GM12801 (cell line): ENCODE measurements around the gene ECM1.

Source experiments
- CTCF ChIP-seq: IDR thresholded peaks from one replicate; pipeline ENCODE4 v1.5.1; 2011; ENCODE audit warnings: control low read depth; ENCODE audit not compliant: insufficient read length; ENCODE audit errors: extremely low read depth

ECM1 gene

DNA sequence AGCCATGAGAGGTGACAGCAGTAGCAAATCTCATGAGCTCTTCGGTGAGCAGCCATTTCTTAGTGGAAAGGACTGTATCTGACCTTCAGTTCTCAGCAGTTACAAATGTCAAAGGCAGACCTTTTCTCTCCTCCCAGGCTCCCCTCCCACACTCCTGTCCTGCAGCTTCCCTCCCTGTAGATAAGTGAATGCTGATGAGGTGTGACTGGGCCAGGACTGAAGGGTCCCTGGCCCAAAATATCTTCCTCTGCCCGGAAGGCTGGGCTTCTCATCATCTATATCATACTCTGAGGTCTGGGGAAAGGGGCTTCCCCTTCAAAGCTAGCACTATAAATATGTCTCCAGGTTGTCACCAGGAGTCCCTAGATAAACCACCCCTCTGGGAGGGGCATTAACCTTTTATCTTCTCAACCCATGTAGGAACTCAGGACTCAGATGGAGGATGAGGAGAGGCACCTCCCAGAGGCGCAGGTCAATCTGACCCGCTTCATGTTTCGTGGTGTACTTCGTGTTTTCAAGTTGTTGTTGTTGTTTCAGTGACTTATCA is 37.6 kb downstream of the ECM1 start:
- no peak for TF ChIP-seq CTCF

DNA sequence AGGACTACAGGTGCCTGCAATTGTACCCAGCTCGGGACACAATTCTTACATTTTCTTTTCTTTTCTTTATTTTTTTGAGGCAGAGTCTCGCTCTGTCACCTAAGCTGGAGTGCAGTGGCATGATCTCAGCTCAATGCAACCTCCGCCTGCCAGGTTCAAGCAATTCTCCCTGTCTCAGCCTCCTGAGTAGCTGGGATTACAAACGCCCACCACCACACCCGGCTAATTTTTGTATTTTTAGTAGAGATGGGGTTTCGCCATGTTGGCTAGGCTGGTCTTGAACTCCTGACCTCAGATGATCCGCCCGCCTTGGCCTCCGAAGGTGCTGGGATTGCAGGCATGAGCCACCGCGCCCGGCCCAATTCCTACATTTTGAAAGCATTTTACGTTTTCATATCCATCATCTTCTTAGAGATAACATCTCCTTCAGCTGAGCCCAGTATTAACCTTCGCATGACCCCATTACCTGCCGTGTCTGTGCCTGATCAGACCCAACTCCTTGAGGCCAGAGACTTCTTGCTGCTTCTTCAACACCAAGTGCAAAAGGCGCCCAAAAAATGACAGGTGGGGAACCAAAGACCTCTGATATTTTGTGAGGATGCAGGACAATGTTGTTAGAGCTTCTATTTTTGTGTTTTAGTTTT is 38.5 kb downstream of the ECM1 start:
- TF ChIP-seq CTCF, result no peak

GRCh38 chr1:150548324-150548631 is 40.4 kb downstream of the ECM1 start:
- no peak for TF ChIP-seq CTCF

GRCh38 chr1:150548632-150549495 is 41.0 kb downstream of the ECM1 start, which contains the start of gene ADAMTSL4:
ADAMTSL4 (plus strand) TSS chr1:150549408; CDS start chr1:150552289, 2,881 bp downstream.
- no peak for TF ChIP-seq CTCF

DNA sequence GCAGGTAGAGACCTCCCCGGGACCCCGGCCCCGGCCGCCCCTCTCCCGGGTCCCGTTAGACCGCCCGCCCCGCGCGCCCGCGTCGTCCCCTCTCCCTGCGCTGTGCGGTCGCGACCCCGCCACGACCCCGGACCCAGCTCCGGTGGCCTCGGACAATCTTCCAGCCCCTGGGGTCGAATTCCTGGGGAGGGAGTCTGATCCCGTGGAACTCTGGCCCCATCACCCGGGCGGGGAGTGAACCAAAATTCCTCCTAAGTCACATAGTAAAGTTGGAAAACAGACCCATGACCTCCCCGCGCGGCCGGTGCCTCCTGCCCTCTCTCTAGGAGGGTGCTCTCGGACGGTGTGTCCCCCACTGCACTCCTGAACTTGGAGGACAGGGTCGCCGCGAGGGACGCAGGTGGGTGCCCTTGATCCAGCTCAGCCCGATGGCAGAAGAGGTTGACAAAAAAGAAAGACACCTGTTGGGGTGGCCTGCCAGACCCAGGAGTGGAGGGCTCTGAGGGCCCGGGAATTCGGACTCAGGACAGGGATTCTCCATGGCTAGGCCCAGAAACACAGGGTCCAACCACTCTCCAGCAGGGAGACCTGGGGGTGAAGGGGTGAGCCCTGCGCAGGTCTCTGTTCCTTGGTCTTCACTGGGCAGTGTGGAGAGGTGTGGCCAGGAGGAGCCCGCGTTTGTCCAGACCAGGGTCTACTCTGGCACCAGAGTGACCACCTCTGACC is 41.8 kb downstream of the ECM1 start:
- no peak for TF ChIP-seq CTCF

GRCh38 chr1:150550222-150551050 is 42.5 kb downstream of the ECM1 start:
- TF ChIP-seq CTCF, result no peak
